Hematopoietic multipotent progenitor cell treated with erythropoietin and hydrocortisone succinate and interleukin-3 and kit ligand, for 4 days (in vitro differentiated cells): ENCODE results near the gene S100P.

Source experiments
- DNase-seq: peaks from one replicate; pipeline ENCODE4 v3.0.0-alpha.2; 2015

S100P gene

GRCh38 chr4:6727081-6727942 is 33.6 kb downstream of the S100P start:
- peak; percentile 32 for DNase-seq

- DNase-seq: no peak
Measured at GRCh38 chr4:6727943-6728250, 34.2 kb downstream of the S100P start.

- no peak for DNase-seq
Measured at GRCh38 chr4:6728320-6729029, 34.8 kb downstream of the S100P start.

- peak; percentile 97 for DNase-seq
Measured at GRCh38 chr4:6730603-6731317, 37.1 kb downstream of the S100P start.

GRCh38 chr4:6731318-6731675 is 37.6 kb downstream of the S100P start:
- DNase-seq: no peak

GRCh38 chr4:6731780-6732179 is 38.1 kb downstream of the S100P start:
- DNase-seq: no peak

GRCh38 chr4:6732441-6733357 is 39.0 kb downstream of the S100P start:
- peak; percentile 87 for DNase-seq

- DNase-seq: no peak
Measured at GRCh38 chr4:6733358-6734164, 39.9 kb downstream of the S100P start.

GRCh38 chr4:6734165-6734786 is 40.6 kb downstream of the S100P start:
- peak; percentile 53 for DNase-seq

- no peak for DNase-seq
Measured at GRCh38 chr4:6739920-6740319, 46.2 kb downstream of the S100P start.

GRCh38 chr4:6740347-6740746 is 46.7 kb downstream of the S100P start:
- no peak for DNase-seq

GRCh38 chr4:6742507-6742906 is 48.8 kb downstream of the S100P start:
- no peak for DNase-seq

- no peak for DNase-seq
Measured at GRCh38 chr4:6742989-6743388, 49.3 kb downstream of the S100P start.
